Measurements from ENCODE around the gene SLC17A5. TPM values are rescaled to one million over a fixed set of nuclear protein-coding genes. Genes with fewer than 3 reads are reported as not detected.

SLC17A5 gene
- total RNA-seq, 2 donors from 2014 or later: 4.4 to 8.3 TPM

- 94 to 100% methylated on average over 3 to 6 of the region's 6 CpGs for WGBS, 2 experiments (ENCODE audit: insufficient coverage in 1 of 2, insufficient read length in 1 of 2)
- no peaks in the 10 kb centered on the region for H3K36me3 Mint-ChIP-seq (ENCODE audit: low read depth)
- H3K9me3 Mint-ChIP-seq: no peaks in the 10 kb centered on the region
- no peak for DNase-seq
- H3K9ac ChIP-seq (ENCODE audit: extremely low read depth, low read length, poor library complexity, severe bottlenecking): no peak overlapping the region
- H3K4me3 ChIP-seq (ENCODE audit: low read length): no peak overlapping the region
- no peaks in the 10 kb centered on the region for H3K36me3 ChIP-seq (ENCODE audit: control insufficient read depth, insufficient read depth, low read length)
- H3K9me3 ChIP-seq (ENCODE audit: control insufficient read depth, low read length): no peaks in the 10 kb centered on the region
- no peak overlapping the region for H3K4me3 Mint-ChIP-seq
- no peak for TF ChIP-seq CTCF (conservative IDR thresholded peaks at IDR 0.05)
- H3K27ac Mint-ChIP-seq: no peak overlapping the region
- no peaks in the 10 kb centered on the region for H3K27me3 Mint-ChIP-seq (ENCODE audit: insufficient read depth)
- no peaks in the 10 kb centered on the region for H3K4me1 Mint-ChIP-seq
- no peak overlapping the region for H3K27ac ChIP-seq (ENCODE audit: low read depth, low read length)
- H3K27me3 ChIP-seq (ENCODE audit: control insufficient read depth, insufficient read depth, low read length, poor library complexity, severe bottlenecking): no peaks in the 10 kb centered on the region
- H3K4me1 ChIP-seq (ENCODE audit: control insufficient read depth, insufficient read depth, low read length): no peaks in the 10 kb centered on the region
Observed at GRCh38 chr6:73613806-73614536, 39.8 kb downstream of the SLC17A5 start.

DNA sequence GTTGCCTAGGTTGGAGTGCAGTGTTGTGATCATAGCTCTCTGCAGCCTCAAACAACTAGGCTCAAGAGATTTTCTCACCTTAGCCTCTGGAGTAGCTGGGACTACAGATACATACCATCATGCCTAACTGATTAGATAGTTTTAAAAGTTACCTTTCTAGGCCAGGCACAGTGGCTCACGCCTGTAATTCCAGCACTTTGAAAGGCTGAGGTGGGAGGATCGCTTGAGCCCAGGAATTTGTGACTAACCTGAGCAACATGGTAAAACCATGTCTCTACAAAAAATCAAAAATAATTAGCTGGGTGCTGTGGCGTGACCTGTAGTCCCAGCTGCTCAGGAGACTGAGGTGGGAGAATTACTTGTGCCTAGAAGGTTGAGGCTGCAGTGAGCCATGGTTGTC, 41.2 kb downstream of the SLC17A5 start:
- TF ChIP-seq CTCF (conservative IDR thresholded peaks at IDR 0.05): no peak
- 85 to 98% methylated on average over 3 of the region's 3 CpGs for WGBS, 2 experiments (ENCODE audit: insufficient coverage in 1 of 2, insufficient read length in 1 of 2)
- Histone ChIP-seq H3K4me1 (ENCODE audit: control insufficient read depth, insufficient read depth, low read length) (no peaks in the 10 kb centered on the region), H3K27ac (ENCODE audit: low read depth, low read length) (no peak overlapping the region), H3K36me3 (ENCODE audit: control insufficient read depth, insufficient read depth, low read length) (no peaks in the 10 kb centered on the region), H3K4me3 (ENCODE audit: low read length) (no peak overlapping the region), H3K9ac (ENCODE audit: extremely low read depth, low read length, poor library complexity, severe bottlenecking) (no peak overlapping the region), H3K9me3 (ENCODE audit: control insufficient read depth, low read length) (no peaks in the 10 kb centered on the region), H3K27me3 (ENCODE audit: control insufficient read depth, insufficient read depth, low read length, poor library complexity, severe bottlenecking) (no peaks in the 10 kb centered on the region)
- Mint-ChIP-seq H3K4me1 (no peaks in the 10 kb centered on the region), H3K27ac (no peak overlapping the region), H3K36me3 (ENCODE audit: low read depth) (no peaks in the 10 kb centered on the region), H3K4me3 (no peak overlapping the region), H3K9me3 (no peaks in the 10 kb centered on the region), H3K27me3 (ENCODE audit: insufficient read depth) (no peaks in the 10 kb centered on the region)
- no peak for DNase-seq

DNA sequence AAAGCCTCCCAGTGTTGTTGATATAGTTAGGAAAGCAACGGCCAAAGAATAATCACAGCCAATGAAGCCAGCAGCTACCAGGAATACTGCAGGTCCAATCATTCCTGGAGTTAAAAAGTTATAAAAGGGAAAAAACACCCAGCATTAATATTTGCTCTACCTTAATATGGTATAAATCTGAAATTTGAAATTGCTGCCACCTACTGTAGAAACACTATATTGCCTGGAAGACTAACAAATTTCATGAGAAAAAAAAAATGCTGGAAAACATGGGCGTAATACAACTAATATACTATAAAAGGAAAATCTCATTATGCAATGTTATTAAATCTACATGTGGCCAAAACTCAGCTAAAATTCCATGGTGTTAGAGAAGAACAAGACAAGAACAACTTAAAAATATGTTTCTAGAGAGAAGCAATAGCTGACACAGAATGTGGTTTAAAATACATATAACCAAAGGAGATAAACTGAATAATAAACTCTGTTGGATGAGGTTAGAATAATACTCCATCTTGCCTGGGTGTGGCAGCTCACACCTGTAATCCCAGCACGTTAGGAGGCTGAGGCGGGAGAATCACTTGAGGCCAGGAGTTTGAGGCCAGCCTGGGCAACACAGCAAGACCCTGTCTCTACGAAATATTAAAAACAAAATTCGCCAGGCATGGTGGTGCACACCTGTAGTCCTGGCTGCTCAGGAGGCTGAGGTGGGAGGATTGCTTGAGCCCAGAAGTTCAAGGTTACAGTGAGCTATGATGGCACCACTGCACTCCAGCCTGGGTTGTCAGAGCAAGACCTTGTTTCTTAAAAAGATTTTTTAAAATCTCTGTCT, 43.1 kb downstream of the SLC17A5 start:
- no peaks in the 10 kb centered on the region for H3K4me1 Mint-ChIP-seq
- TF ChIP-seq CTCF (conservative IDR thresholded peaks at IDR 0.05): peak; percentile 79
- H3K27ac Mint-ChIP-seq: no peak overlapping the region
- no peak overlapping the region for H3K9ac ChIP-seq (ENCODE audit: extremely low read depth, low read length, poor library complexity, severe bottlenecking)
- no peak overlapping the region for H3K27ac ChIP-seq (ENCODE audit: low read depth, low read length)
- no peaks in the 10 kb centered on the region for H3K9me3 ChIP-seq (ENCODE audit: control insufficient read depth, low read length)
- H3K4me1 ChIP-seq (ENCODE audit: control insufficient read depth, insufficient read depth, low read length): no peaks in the 10 kb centered on the region
- no peaks in the 10 kb centered on the region for H3K36me3 ChIP-seq (ENCODE audit: control insufficient read depth, insufficient read depth, low read length)
- H3K36me3 Mint-ChIP-seq (ENCODE audit: low read depth): no peaks in the 10 kb centered on the region
- H3K4me3 Mint-ChIP-seq: no peak overlapping the region
- WGBS, 2 experiments (ENCODE audit: insufficient coverage in 1 of 2, insufficient read length in 1 of 2): 85 to 89% methylated on average over 5 of the region's 6 CpGs
- H3K4me3 ChIP-seq (ENCODE audit: low read length): no peak overlapping the region
- no peaks in the 10 kb centered on the region for H3K27me3 Mint-ChIP-seq (ENCODE audit: insufficient read depth)
- H3K27me3 ChIP-seq (ENCODE audit: control insufficient read depth, insufficient read depth, low read length, poor library complexity, severe bottlenecking): no peaks in the 10 kb centered on the region
- DNase-seq: no peak
- H3K9me3 Mint-ChIP-seq: no peaks in the 10 kb centered on the region
